ENCODE results near the gene ENG. TPM values are rescaled to one million over a fixed set of nuclear protein-coding genes. Genes with fewer than 3 reads are reported as not detected.

The ENG gene
- total and polyA plus RNA-seq, 11 donors: 116 to 252 (median 144) TPM

- intact Hi-C loops (cut with DNase I): no loop called here
- WGBS, 4 donors: 45 to 92% (median 66%) methylated on average over 10 to 57 of the region's 57 CpGs
- ATAC-seq (peak in 2 of 4 donors; percentile 30 to 35), DNase-seq (peak in 1 of 5 donors; percentile 47)
- Histone ChIP-seq H3K27me3 (no peaks in the 10 kb centered on the region), H3K9me3 (no peaks in the 10 kb centered on the region), H3K4me1 (peaks cover 0 to 25% (median 5%) of the 10 kb centered on the region in 12 donors), H3K36me3 (peaks cover 0 to 90% (median 87%) of the 10 kb centered on the region in 9 donors), H3K4me3 (peak overlapping the region in 1 of 12 donors; percentile 25), H3K27ac (peak overlapping the region in 9 of 12 donors; percentile 9 to 76 (median 48))
- TF ChIP-seq POLR2A (IDR thresholded peaks at IDR 0.05): no peak
- no peak for TF ChIP-seq CTCF (IDR thresholded peaks at IDR 0.05)
Observed at GRCh38 chr9:127809540-127810377, 44.7 kb downstream of the ENG start.

GRCh38 chr9:127809002-127809539, 45.4 kb downstream of the ENG start:
- DNase-seq (no peak), ATAC-seq (peak in 3 of 4 donors; percentile 26 to 31 (median 29))
- no peaks in the 10 kb centered on the region for H3K27me3 ChIP-seq
- 36 to 59% (median 52%) methylated on average over 9 of the region's 9 CpGs for WGBS, 4 donors
- intact Hi-C loops (cut with DNase I): no loop called here
- H3K4me1 ChIP-seq: peaks cover under 1 to 31% (median 11%) of the 10 kb centered on the region in 12 donors
- TF ChIP-seq POLR2A (IDR thresholded peaks at IDR 0.05): no peak
- TF ChIP-seq CTCF (IDR thresholded peaks at IDR 0.05): no peak
- peak overlapping the region in 8 of 12 donors; percentile 6 to 76 (median 46) for H3K27ac ChIP-seq
- no peaks in the 10 kb centered on the region for H3K9me3 ChIP-seq
- peak overlapping the region in 1 of 12 donors; percentile 25 for H3K4me3 ChIP-seq
- H3K36me3 ChIP-seq: peaks cover 0 to 90% (median 80%) of the 10 kb centered on the region in 9 donors

- no peaks in the 10 kb centered on the region for H3K9me3 ChIP-seq
- no peak for TF ChIP-seq POLR2A (IDR thresholded peaks at IDR 0.05)
- TF ChIP-seq CTCF (IDR thresholded peaks at IDR 0.05): no peak
- peaks cover 0 to 84% (median 74%) of the 10 kb centered on the region in 9 donors for H3K36me3 ChIP-seq
- no peak overlapping the region for H3K4me3 ChIP-seq
- DNase-seq (no peak), ATAC-seq (peak in 1 of 4 donors; percentile 4)
- 85 to 87% (median 87%) methylated on average over 8 to 17 of the region's 17 CpGs for WGBS, 4 donors
- intact Hi-C loops (cut with DNase I): no loop called here
- H3K4me1 ChIP-seq: peaks cover 5 to 31% (median 16%) of the 10 kb centered on the region in 12 donors
- H3K27ac ChIP-seq: peak overlapping the region in 7 of 12 donors; percentile 6 to 76 (median 42)
- H3K27me3 ChIP-seq: no peaks in the 10 kb centered on the region
Observed at GRCh38 chr9:127808347-127809001, 46.0 kb downstream of the ENG start.

- Histone ChIP-seq H3K27ac (no peak overlapping the region), H3K9me3 (no peaks in the 10 kb centered on the region), H3K4me3 (no peak overlapping the region), H3K4me1 (peaks cover 5 to 40% (median 21%) of the 10 kb centered on the region in 12 donors), H3K27me3 (no peaks in the 10 kb centered on the region), H3K36me3 (peaks cover 0 to 68% (median 59%) of the 10 kb centered on the region in 9 donors)
- 94 to 99% (median 96%) methylated on average over 7 to 14 of the region's 14 CpGs for WGBS, 4 donors
- TF ChIP-seq POLR2A (IDR thresholded peaks at IDR 0.05) (no peak), CTCF (IDR thresholded peaks at IDR 0.05) (no peak)
- intact Hi-C loops (cut with DNase I): no loop called here
- DNase-seq (no peak), ATAC-seq (no peak)
Observed at GRCh38 chr9:127806871-127807270, 47.6 kb downstream of the ENG start.

Measured in heart left ventricle (tissue), 16 donors.